Measurements from ENCODE around the gene ARMC3.

The ARMC3 gene

GRCh38 chr10:23035569-23035968 lies 107.7 kb downstream of the ARMC3 start:
- H3K27me3 ChIP-seq (ENCODE audit: insufficient read depth, insufficient read length), result no peaks in the 10 kb centered on the region

GRCh38 chr10:23037152-23037551 lies 109.3 kb downstream of the ARMC3 start:
- Histone ChIP-seq H3K4me1 (ENCODE audit: insufficient read depth, insufficient read length) (no peaks in the 10 kb centered on the region), H3K27me3 (ENCODE audit: insufficient read depth, insufficient read length) (no peaks in the 10 kb centered on the region), H3K9me3 (ENCODE audit: insufficient read depth, low read length) (no peaks in the 10 kb centered on the region), H3K36me3 (ENCODE audit: insufficient read depth, insufficient read length, low read length) (no peaks in the 10 kb centered on the region), H3K4me3 (ENCODE audit: insufficient read length, low read depth) (no peak overlapping the region), H3K9ac (ENCODE audit: insufficient read length, low read depth) (no peak overlapping the region)
- DNase-seq (ENCODE audit: low read depth, low spot score), result no peak
- TF ChIP-seq ZNF274 (IDR thresholded peaks at IDR 0.05; ENCODE audit: low read depth, low read length) (no peak), SUZ12 (IDR thresholded peaks at IDR 0.05; ENCODE audit: extremely low read depth, insufficient read depth, insufficient read length) (no peak), YY1 (IDR thresholded peaks at IDR 0.05; ENCODE audit: insufficient read depth, insufficient read length) (no peak)

More at GRCh38 chr10:23035569-23035968, 107.7 kb downstream of the ARMC3 start:
- no peaks in the 10 kb centered on the region for H3K9me3 ChIP-seq (ENCODE audit: insufficient read depth, low read length)
- no peaks in the 10 kb centered on the region for H3K4me1 ChIP-seq (ENCODE audit: insufficient read depth, insufficient read length)
- DNase-seq (ENCODE audit: low read depth, low spot score), result no peak
- H3K36me3 ChIP-seq (ENCODE audit: insufficient read depth, insufficient read length, low read length), result no peaks in the 10 kb centered on the region
- no peak overlapping the region for H3K9ac ChIP-seq (ENCODE audit: insufficient read length, low read depth)
- H3K4me3 ChIP-seq (ENCODE audit: insufficient read length, low read depth), result no peak overlapping the region
- TF ChIP-seq YY1 (IDR thresholded peaks at IDR 0.05; ENCODE audit: insufficient read depth, insufficient read length), result no peak
- TF ChIP-seq SUZ12 (IDR thresholded peaks at IDR 0.05; ENCODE audit: extremely low read depth, insufficient read depth, insufficient read length), result no peak
- TF ChIP-seq ZNF274 (IDR thresholded peaks at IDR 0.05; ENCODE audit: low read depth, low read length), result no peak

- DNase-seq (ENCODE audit: low read depth, low spot score), result no peak
- H3K27me3 ChIP-seq (ENCODE audit: insufficient read depth, insufficient read length), result no peaks in the 10 kb centered on the region
- H3K36me3 ChIP-seq (ENCODE audit: insufficient read depth, insufficient read length, low read length), result no peaks in the 10 kb centered on the region
- TF ChIP-seq YY1 (IDR thresholded peaks at IDR 0.05; ENCODE audit: insufficient read depth, insufficient read length) (no peak), ZNF274 (IDR thresholded peaks at IDR 0.05; ENCODE audit: low read depth, low read length) (no peak), SUZ12 (IDR thresholded peaks at IDR 0.05; ENCODE audit: extremely low read depth, insufficient read depth, insufficient read length) (no peak)
- H3K9me3 ChIP-seq (ENCODE audit: insufficient read depth, low read length), result no peaks in the 10 kb centered on the region
- H3K4me1 ChIP-seq (ENCODE audit: insufficient read depth, insufficient read length), result no peaks in the 10 kb centered on the region
- H3K4me3 ChIP-seq (ENCODE audit: insufficient read length, low read depth), result no peak overlapping the region
- no peak overlapping the region for H3K9ac ChIP-seq (ENCODE audit: insufficient read length, low read depth)
These were observed 109.7 kb downstream of the ARMC3 start for GRCh38 chr10:23037561-23037960.

GRCh38 chr10:23038172-23038571 lies 110.3 kb downstream of the ARMC3 start:
- Histone ChIP-seq H3K27me3 (ENCODE audit: insufficient read depth, insufficient read length) (no peaks in the 10 kb centered on the region), H3K36me3 (ENCODE audit: insufficient read depth, insufficient read length, low read length) (no peaks in the 10 kb centered on the region), H3K4me1 (ENCODE audit: insufficient read depth, insufficient read length) (no peaks in the 10 kb centered on the region), H3K9me3 (ENCODE audit: insufficient read depth, low read length) (no peaks in the 10 kb centered on the region), H3K9ac (ENCODE audit: insufficient read length, low read depth) (no peak overlapping the region), H3K4me3 (ENCODE audit: insufficient read length, low read depth) (no peak overlapping the region)
- TF ChIP-seq YY1 (IDR thresholded peaks at IDR 0.05; ENCODE audit: insufficient read depth, insufficient read length), result no peak
- no peak for TF ChIP-seq SUZ12 (IDR thresholded peaks at IDR 0.05; ENCODE audit: extremely low read depth, insufficient read depth, insufficient read length)
- no peak for TF ChIP-seq ZNF274 (IDR thresholded peaks at IDR 0.05; ENCODE audit: low read depth, low read length)
- DNase-seq (ENCODE audit: low read depth, low spot score), result no peak

- Histone ChIP-seq H3K9me3 (ENCODE audit: insufficient read depth, low read length) (no peaks in the 10 kb centered on the region), H3K36me3 (ENCODE audit: insufficient read depth, insufficient read length, low read length) (no peaks in the 10 kb centered on the region), H3K4me3 (ENCODE audit: insufficient read length, low read depth) (no peak overlapping the region), H3K4me1 (ENCODE audit: insufficient read depth, insufficient read length) (no peaks in the 10 kb centered on the region), H3K9ac (ENCODE audit: insufficient read length, low read depth) (no peak overlapping the region), H3K27me3 (ENCODE audit: insufficient read depth, insufficient read length) (no peaks in the 10 kb centered on the region)
- no peak for DNase-seq (ENCODE audit: low read depth, low spot score)
- TF ChIP-seq YY1 (IDR thresholded peaks at IDR 0.05; ENCODE audit: insufficient read depth, insufficient read length) (no peak), SUZ12 (IDR thresholded peaks at IDR 0.05; ENCODE audit: extremely low read depth, insufficient read depth, insufficient read length) (no peak), ZNF274 (IDR thresholded peaks at IDR 0.05; ENCODE audit: low read depth, low read length) (no peak)
These were observed 112.1 kb downstream of the ARMC3 start for GRCh38 chr10:23040002-23040401.

- H3K27me3 ChIP-seq (ENCODE audit: insufficient read depth, insufficient read length), result no peaks in the 10 kb centered on the region
- H3K4me3 ChIP-seq (ENCODE audit: insufficient read length, low read depth), result no peak overlapping the region
- TF ChIP-seq ZNF274 (IDR thresholded peaks at IDR 0.05; ENCODE audit: low read depth, low read length), result no peak
- TF ChIP-seq YY1 (IDR thresholded peaks at IDR 0.05; ENCODE audit: insufficient read depth, insufficient read length), result no peak
- TF ChIP-seq SUZ12 (IDR thresholded peaks at IDR 0.05; ENCODE audit: extremely low read depth, insufficient read depth, insufficient read length), result no peak
- no peaks in the 10 kb centered on the region for H3K4me1 ChIP-seq (ENCODE audit: insufficient read depth, insufficient read length)
- no peak for DNase-seq (ENCODE audit: low read depth, low spot score)
- H3K36me3 ChIP-seq (ENCODE audit: insufficient read depth, insufficient read length, low read length), result no peaks in the 10 kb centered on the region
- H3K9me3 ChIP-seq (ENCODE audit: insufficient read depth, low read length), result no peaks in the 10 kb centered on the region
- no peak overlapping the region for H3K9ac ChIP-seq (ENCODE audit: insufficient read length, low read depth)
These were observed 118.2 kb downstream of the ARMC3 start for GRCh38 chr10:23046027-23046426.

GRCh38 chr10:23047201-23048050 lies 119.6 kb downstream of the ARMC3 start:
- Histone ChIP-seq H3K36me3 (ENCODE audit: insufficient read depth, insufficient read length, low read length) (no peaks in the 10 kb centered on the region), H3K27me3 (ENCODE audit: insufficient read depth, insufficient read length) (no peaks in the 10 kb centered on the region), H3K9ac (ENCODE audit: insufficient read length, low read depth) (no peak overlapping the region), H3K4me3 (ENCODE audit: insufficient read length, low read depth) (no peak overlapping the region), H3K4me1 (ENCODE audit: insufficient read depth, insufficient read length) (no peaks in the 10 kb centered on the region), H3K9me3 (ENCODE audit: insufficient read depth, low read length) (no peaks in the 10 kb centered on the region)
- DNase-seq (ENCODE audit: low read depth, low spot score), result no peak
- TF ChIP-seq ZNF274 (IDR thresholded peaks at IDR 0.05; ENCODE audit: low read depth, low read length) (no peak), YY1 (IDR thresholded peaks at IDR 0.05; ENCODE audit: insufficient read depth, insufficient read length) (no peak), SUZ12 (IDR thresholded peaks at IDR 0.05; ENCODE audit: extremely low read depth, insufficient read depth, insufficient read length) (no peak)

Data from NT2/D1 (cell line).